HCT116 (cell line): ENCODE results near the gene ATP8A1. TPM values are rescaled to one million over a fixed set of nuclear protein-coding genes. Genes with fewer than 3 reads are reported as not detected.

Experiments
- ATAC-seq: fragments of 200-7000 bp; cut with Tn5 transposase; 2 replicates; pipeline ENCODE4 v1.9.1; 2020; ENCODE audit warnings: mild to moderate bottlenecking, moderate library complexity
- BruUV-seq: library from RNA; stranded (reverse); fragments of 400-500 nt; replicated peaks from 2 replicates; lab custom pipeline; 2021; lab: Mats Ljungman, UMichigan
- CTCF ChIA-PET: fragments of 300-600 bp; sonication (Branson Sonifier 250); formaldehyde crosslinking; loops from one replicate; lab custom pipeline; 2021; ENCODE audit warnings: antibody characterized with exemption; lab: Charles Lee
- POLR2A ChIA-PET: fragments of 300-600, 350-600 bp; sonication (Branson Sonifier 250); formaldehyde crosslinking; loops from one replicate; lab custom pipeline; 2021; ENCODE audit warnings: antibody characterized with exemption; lab: Charles Lee
- RAD21 ChIA-PET, 2 experiments: fragments of 300-600 bp; sonication (Branson Sonifier 250); formaldehyde crosslinking; loops; one replicate each; lab custom pipeline; 2023; ENCODE audit warnings: low total read pairs in 2 of 2; ENCODE audit not compliant: uncharacterized antibody in 2 of 2, unreplicated experiment in 2 of 2, low non-redundant PET in 1 of 2; lab: Charles Lee
- DNase-seq: peaks from one replicate; pipeline ENCODE4 v3.0.0-alpha.2; 2010; ENCODE audit warnings: low read depth, low spot score
- H2AFZ ChIP-seq: fragments of 200-600 bp; shearing (Covaris generic), sonication (generic); 2 replicates; pipeline ENCODE4 v1.6.1; 2017; ENCODE audit warnings: low read depth, mixed run types, mixed read lengths, antibody characterized with exemption, low read length; ENCODE audit not compliant: poor library complexity, severe bottlenecking
- H3K27ac ChIP-seq: 2 replicates; pipeline ENCODE4 v1.5.1; 2012; ENCODE audit warnings: low read depth, low read length
- H3K27me3 ChIP-seq: fragments of 200-600 bp; sonication (generic); 2 replicates; pipeline ENCODE4 v1.6.1; 2016; ENCODE audit warnings: mixed run types, low read length, mixed read lengths; ENCODE audit not compliant: insufficient read depth
- H3K36me3 ChIP-seq, 2 experiments: fragments of 200-500 bp in 1 of 2; fragments of 200-600 bp in 1 of 2; sonication (Bioruptor generic) in 1 of 2; sonication (generic) in 1 of 2; 2 replicates each; pipeline versions ENCODE4 v1.5.1 to v1.6.1; 2014 to 2016; ENCODE audit warnings: low read length in 2 of 2, inconsistent platforms in 1 of 2, mixed read lengths in 1 of 2, mixed run types in 1 of 2; ENCODE audit not compliant: insufficient read depth in 2 of 2, control insufficient read depth in 1 of 2
- H3K4me1 ChIP-seq, 2 experiments: fragments of 200-600 bp in 1 of 2; sonication (generic) in 1 of 2; 2 replicates each; pipeline versions ENCODE4 v1.5.1 to v1.6.1; 2012 to 2017; ENCODE audit warnings: low read length in 2 of 2, inconsistent platforms in 1 of 2, mild to moderate bottlenecking in 1 of 2, mixed read lengths in 1 of 2, mixed run types in 1 of 2, moderate library complexity in 1 of 2; ENCODE audit not compliant: insufficient read depth in 2 of 2, control insufficient read depth in 1 of 2
- H3K4me2 ChIP-seq: fragments of 200-600 bp; sonication (generic); 2 replicates; pipeline ENCODE4 v1.6.1; 2017; ENCODE audit warnings: mixed run types, low read length, mixed read lengths
- H3K4me3 ChIP-seq, 2 experiments: fragments of 200-600 bp in 1 of 2; sonication (generic) in 1 of 2; replicated peaks in 1 of 2; 2 replicates each; pipeline ENCODE4 v1.5.1; 2011 to 2016; ENCODE audit warnings: low read length in 2 of 2, control low read depth in 1 of 2, low read depth in 1 of 2, mild to moderate bottlenecking in 1 of 2, mixed read lengths in 1 of 2, mixed run types in 1 of 2
- H3K79me2 ChIP-seq: fragments of 200-600 bp; sonication (generic); 2 replicates; pipeline ENCODE4 v1.6.1; 2017; ENCODE audit warnings: mild to moderate bottlenecking, mixed run types, low read length, moderate library complexity, mixed read lengths; ENCODE audit not compliant: insufficient read depth
- H3K9ac ChIP-seq: fragments of 200-600 bp; sonication (generic); 2 replicates; pipeline ENCODE4 v1.6.1; 2016; ENCODE audit warnings: low read length, mixed read lengths
- H3K9me2 ChIP-seq: fragments of 200-600 bp; sonication (generic), shearing (Covaris generic); 2 replicates; pipeline ENCODE4 v1.6.1; 2017; ENCODE audit warnings: mixed run types, mild to moderate bottlenecking, moderate library complexity; ENCODE audit not compliant: insufficient read depth
- H3K9me3 ChIP-seq, 2 experiments: fragments of 200-500 bp in 1 of 2; fragments of 200-600 bp in 1 of 2; sonication (Bioruptor generic) in 1 of 2; sonication (generic) in 1 of 2; 2 replicates each; pipeline ENCODE4 v1.6.1; 2014 to 2017; ENCODE audit warnings: low read length in 2 of 2, mixed read lengths in 2 of 2, inconsistent platforms in 1 of 2, low read depth in 1 of 2, mild to moderate bottlenecking in 1 of 2, mixed run types in 1 of 2, moderate library complexity in 1 of 2; ENCODE audit not compliant: control insufficient read depth in 1 of 2, insufficient read depth in 1 of 2
- H4K20me1 ChIP-seq: fragments of 200-600 bp; sonication (generic), shearing (Covaris generic); 2 replicates; pipeline ENCODE4 v1.6.1; 2017; ENCODE audit warnings: mixed run types, mild to moderate bottlenecking, moderate library complexity; ENCODE audit not compliant: insufficient read depth
- CTCF ChIP-seq, 3 experiments: fragments of 200-600 bp in 1 of 3; sonication (generic) in 1 of 3; IDR thresholded peaks in 2 of 3; conservative IDR thresholded peaks in 1 of 3; 2 replicates each; pipeline ENCODE4 v1.5.1; 2012 to 2017; ENCODE audit warnings: low read depth in 2 of 3, low read length in 2 of 3, antibody characterized with exemption in 1 of 3, borderline replicate concordance in 1 of 3, control low read depth in 1 of 3, mild to moderate bottlenecking in 1 of 3, mixed read lengths in 1 of 3, mixed run types in 1 of 3, moderate library complexity in 1 of 3; ENCODE audit not compliant: insufficient read depth in 1 of 3
- EGR1 ChIP-seq: IDR thresholded peaks from 2 replicates; pipeline ENCODE4 v1.6.1; 2012; ENCODE audit warnings: low read depth
- ELF1 ChIP-seq: IDR thresholded peaks from 2 replicates; pipeline ENCODE4 v1.6.1; 2012; ENCODE audit warnings: low read depth, borderline replicate concordance
- EZH2phosphoT487 ChIP-seq: fragments of 200-600 bp; IDR thresholded peaks from 2 replicates; pipeline ENCODE4 v1.6.1; 2018; ENCODE audit warnings: antibody characterized with exemption, borderline replicate concordance
- JUND ChIP-seq: IDR thresholded peaks from 2 replicates; pipeline ENCODE4 v1.6.1; 2012
- POLR2AphosphoS5 ChIP-seq: IDR thresholded peaks from 2 replicates; pipeline ENCODE4 v1.6.1; 2011; ENCODE audit warnings: mild to moderate bottlenecking, low read depth, low read length, moderate library complexity
- intact Hi-C: fragments of 100-400 bp; cut with micrococcal nuclease; formaldehyde crosslinking; loops from 2 replicates; pipeline ENCODE4 v1.10.0; 2022
- total RNA-seq: library from RNA; stranded (reverse); gene quantifications from one replicate; pipeline ENCODE4 v1.2.1, GENCODE V29; 2021; ENCODE audit not compliant: unreplicated experiment

ATP8A1 gene
- total RNA-seq, 1 experiment from 2014 or later = 1.9 TPM

GRCh38 chr4:42391355-42391664, 265.6 kb downstream of the ATP8A1 start:
- CTCF ChIA-PET = no interaction called here
- intact Hi-C loops = no loop called here

More at GRCh38 chr4:42391355-42391664, 265.6 kb downstream of the ATP8A1 start:
- H4K20me1 ChIP-seq = no peaks in the 10 kb centered on the region
- ATAC-seq (no peak), DNase-seq (no peak)
- no peaks in the 10 kb centered on the region for H3K79me2 ChIP-seq
- H3K4me1 ChIP-seq = no peaks in the 10 kb centered on the region
- H3K36me3 ChIP-seq = no peaks in the 10 kb centered on the region
- TF ChIP-seq JUND (no peak), POLR2AphosphoS5 (no peak), EZH2phosphoT487 (no peak), EGR1 (no peak), ELF1 (no peak), CTCF (IDR thresholded peaks at IDR 0.05 in 2 of 3, conservative IDR thresholded peaks at IDR 0.05 in 1 of 3; ENCODE audit: borderline replicate concordance in 1 of 3, insufficient read depth in 1 of 3, low read depth in 2 of 3, low read length in 2 of 3) (no peak)
- RAD21 ChIA-PET = no interaction called here
- H3K27ac ChIP-seq = no peak overlapping the region
- no peaks in the 10 kb centered on the region for H3K9me2 ChIP-seq
- H2AFZ ChIP-seq = no peak overlapping the region
- no peaks in the 10 kb centered on the region for H3K9me3 ChIP-seq
- no peaks in the 10 kb centered on the region for H3K27me3 ChIP-seq
- no peak overlapping the region for H3K4me3 ChIP-seq
- no TSS peak for BruUV-seq
- no peak overlapping the region for H3K9ac ChIP-seq
- H3K4me2 ChIP-seq = no peak overlapping the region
- POLR2A ChIA-PET = no interaction called here
